HCT116 (cell line): ENCODE results near the gene PICALM. TPM values are rescaled to one million over a fixed set of nuclear protein-coding genes. Genes with fewer than 3 reads are reported as not detected.
A peak's percentile ranks its signal among the peaks of the same experiment; 100 is the strongest.

Experiments used
- ATAC-seq: fragments of 200-7000 bp; cut with Tn5 transposase; 2 replicates; pipeline ENCODE4 v1.9.1; 2020; ENCODE audit warnings: mild to moderate bottlenecking, moderate library complexity
- BruUV-seq: library from RNA; stranded (reverse); fragments of 400-500 nt; replicated peaks from 2 replicates; lab custom pipeline; 2021; lab: Mats Ljungman, UMichigan
- CTCF ChIA-PET: fragments of 300-600 bp; sonication (Branson Sonifier 250); formaldehyde crosslinking; loops from one replicate; lab custom pipeline; 2021; ENCODE audit warnings: antibody characterized with exemption; lab: Charles Lee
- POLR2A ChIA-PET: fragments of 300-600, 350-600 bp; sonication (Branson Sonifier 250); formaldehyde crosslinking; loops from one replicate; lab custom pipeline; 2021; ENCODE audit warnings: antibody characterized with exemption; lab: Charles Lee
- RAD21 ChIA-PET, 2 experiments: fragments of 300-600 bp; sonication (Branson Sonifier 250); formaldehyde crosslinking; loops; one replicate each; lab custom pipeline; 2023; ENCODE audit warnings: low total read pairs in 2 of 2; ENCODE audit not compliant: uncharacterized antibody in 2 of 2, unreplicated experiment in 2 of 2, low non-redundant PET in 1 of 2; lab: Charles Lee
- DNase-seq: peaks from one replicate; pipeline ENCODE4 v3.0.0-alpha.2; 2010; ENCODE audit warnings: low read depth, low spot score
- H2AFZ ChIP-seq: fragments of 200-600 bp; shearing (Covaris generic), sonication (generic); 2 replicates; pipeline ENCODE4 v1.6.1; 2017; ENCODE audit warnings: low read depth, mixed run types, mixed read lengths, antibody characterized with exemption, low read length; ENCODE audit not compliant: poor library complexity, severe bottlenecking
- H3K27ac ChIP-seq: 2 replicates; pipeline ENCODE4 v1.5.1; 2012; ENCODE audit warnings: low read depth, low read length
- H3K27me3 ChIP-seq: fragments of 200-600 bp; sonication (generic); 2 replicates; pipeline ENCODE4 v1.6.1; 2016; ENCODE audit warnings: mixed run types, low read length, mixed read lengths; ENCODE audit not compliant: insufficient read depth
- H3K36me3 ChIP-seq, 2 experiments: fragments of 200-500 bp in 1 of 2; fragments of 200-600 bp in 1 of 2; sonication (Bioruptor generic) in 1 of 2; sonication (generic) in 1 of 2; 2 replicates each; pipeline versions ENCODE4 v1.5.1 to v1.6.1; 2014 to 2016; ENCODE audit warnings: low read length in 2 of 2, inconsistent platforms in 1 of 2, mixed read lengths in 1 of 2, mixed run types in 1 of 2; ENCODE audit not compliant: insufficient read depth in 2 of 2, control insufficient read depth in 1 of 2
- H3K4me1 ChIP-seq, 2 experiments: fragments of 200-600 bp in 1 of 2; sonication (generic) in 1 of 2; 2 replicates each; pipeline versions ENCODE4 v1.5.1 to v1.6.1; 2012 to 2017; ENCODE audit warnings: low read length in 2 of 2, inconsistent platforms in 1 of 2, mild to moderate bottlenecking in 1 of 2, mixed read lengths in 1 of 2, mixed run types in 1 of 2, moderate library complexity in 1 of 2; ENCODE audit not compliant: insufficient read depth in 2 of 2, control insufficient read depth in 1 of 2
- H3K4me2 ChIP-seq: fragments of 200-600 bp; sonication (generic); 2 replicates; pipeline ENCODE4 v1.6.1; 2017; ENCODE audit warnings: mixed run types, low read length, mixed read lengths
- H3K4me3 ChIP-seq, 2 experiments: fragments of 200-600 bp in 1 of 2; sonication (generic) in 1 of 2; replicated peaks in 1 of 2; 2 replicates each; pipeline ENCODE4 v1.5.1; 2011 to 2016; ENCODE audit warnings: low read length in 2 of 2, control low read depth in 1 of 2, low read depth in 1 of 2, mild to moderate bottlenecking in 1 of 2, mixed read lengths in 1 of 2, mixed run types in 1 of 2
- H3K79me2 ChIP-seq: fragments of 200-600 bp; sonication (generic); 2 replicates; pipeline ENCODE4 v1.6.1; 2017; ENCODE audit warnings: mild to moderate bottlenecking, mixed run types, low read length, moderate library complexity, mixed read lengths; ENCODE audit not compliant: insufficient read depth
- H3K9ac ChIP-seq: fragments of 200-600 bp; sonication (generic); 2 replicates; pipeline ENCODE4 v1.6.1; 2016; ENCODE audit warnings: low read length, mixed read lengths
- H3K9me2 ChIP-seq: fragments of 200-600 bp; sonication (generic), shearing (Covaris generic); 2 replicates; pipeline ENCODE4 v1.6.1; 2017; ENCODE audit warnings: mixed run types, mild to moderate bottlenecking, moderate library complexity; ENCODE audit not compliant: insufficient read depth
- H3K9me3 ChIP-seq, 2 experiments: fragments of 200-500 bp in 1 of 2; fragments of 200-600 bp in 1 of 2; sonication (Bioruptor generic) in 1 of 2; sonication (generic) in 1 of 2; 2 replicates each; pipeline ENCODE4 v1.6.1; 2014 to 2017; ENCODE audit warnings: low read length in 2 of 2, mixed read lengths in 2 of 2, inconsistent platforms in 1 of 2, low read depth in 1 of 2, mild to moderate bottlenecking in 1 of 2, mixed run types in 1 of 2, moderate library complexity in 1 of 2; ENCODE audit not compliant: control insufficient read depth in 1 of 2, insufficient read depth in 1 of 2
- H4K20me1 ChIP-seq: fragments of 200-600 bp; sonication (generic), shearing (Covaris generic); 2 replicates; pipeline ENCODE4 v1.6.1; 2017; ENCODE audit warnings: mixed run types, mild to moderate bottlenecking, moderate library complexity; ENCODE audit not compliant: insufficient read depth
- CEBPB ChIP-seq: IDR thresholded peaks from 2 replicates; pipeline ENCODE4 v1.6.1; 2012; ENCODE audit warnings: low read depth
- EGR1 ChIP-seq: IDR thresholded peaks from 2 replicates; pipeline ENCODE4 v1.6.1; 2012; ENCODE audit warnings: low read depth
- ELF1 ChIP-seq: IDR thresholded peaks from 2 replicates; pipeline ENCODE4 v1.6.1; 2012; ENCODE audit warnings: low read depth, borderline replicate concordance
- EZH2 ChIP-seq: fragments of 200-600 bp; sonication (generic); IDR thresholded peaks from 2 replicates; pipeline ENCODE4 v1.6.1; 2017; ENCODE audit warnings: antibody characterized with exemption, mixed run types
- EZH2phosphoT487 ChIP-seq: fragments of 200-600 bp; IDR thresholded peaks from 2 replicates; pipeline ENCODE4 v1.6.1; 2018; ENCODE audit warnings: antibody characterized with exemption, borderline replicate concordance
- JUND ChIP-seq: IDR thresholded peaks from 2 replicates; pipeline ENCODE4 v1.6.1; 2012
- POLR2A ChIP-seq: IDR thresholded peaks from 2 replicates; pipeline ENCODE4 v1.7.0; 2011; ENCODE audit warnings: borderline replicate concordance; ENCODE audit not compliant: insufficient read depth, insufficient read length; ENCODE audit errors: extremely low read depth
- POLR2AphosphoS5 ChIP-seq: IDR thresholded peaks from 2 replicates; pipeline ENCODE4 v1.6.1; 2011; ENCODE audit warnings: mild to moderate bottlenecking, low read depth, low read length, moderate library complexity
- REST ChIP-seq: IDR thresholded peaks from 2 replicates; pipeline ENCODE4 v1.6.1; 2012; ENCODE audit warnings: low read depth
- SIN3A ChIP-seq: IDR thresholded peaks from 2 replicates; pipeline ENCODE4 v1.6.1; 2012; ENCODE audit warnings: low read depth
- SRF ChIP-seq: IDR thresholded peaks from 2 replicates; pipeline ENCODE4 v1.6.1; 2012; ENCODE audit warnings: low read depth
- TCF7L2 ChIP-seq: IDR thresholded peaks from 2 replicates; pipeline ENCODE4 v1.7.0; 2011; ENCODE audit warnings: borderline replicate concordance, inconsistent platforms; ENCODE audit not compliant: insufficient read depth, insufficient read length; ENCODE audit errors: extremely low read depth
- YY1 ChIP-seq: IDR thresholded peaks from 2 replicates; pipeline ENCODE4 v1.6.1; 2011; ENCODE audit warnings: low read length, low read depth, moderate library complexity, mild to moderate bottlenecking; ENCODE audit not compliant: insufficient replicate concordance; ENCODE audit errors: extremely low read depth
- ZNF274 ChIP-seq: fragments of 200-500 bp; sonication (Bioruptor generic); IDR thresholded peaks from 2 replicates; pipeline ENCODE4 v1.6.1; 2014; ENCODE audit warnings: mild to moderate bottlenecking, low read depth, low read length, inconsistent platforms
- intact Hi-C: fragments of 100-400 bp; cut with micrococcal nuclease; formaldehyde crosslinking; loops from 2 replicates; pipeline ENCODE4 v1.10.0; 2022
- total RNA-seq: library from RNA; stranded (reverse); gene quantifications from one replicate; pipeline ENCODE4 v1.2.1, GENCODE V29; 2021; ENCODE audit not compliant: unreplicated experiment
- TF ChIP-seq, protein P1 (sequence below): IDR thresholded peaks from 2 replicates; pipeline ENCODE4 v1.6.1; 2011; ENCODE audit warnings: mild to moderate bottlenecking, low read length, moderate library complexity; ENCODE audit not compliant: insufficient replicate concordance; ENCODE audit errors: extremely low read depth
- TF ChIP-seq, protein P2 (sequence below): IDR thresholded peaks from 2 replicates; pipeline ENCODE4 v1.6.1; 2012

The PICALM gene
- total RNA-seq, 1 experiment from 2014 or later = 90.6 TPM

- TF ChIP-seq, protein P1, sequence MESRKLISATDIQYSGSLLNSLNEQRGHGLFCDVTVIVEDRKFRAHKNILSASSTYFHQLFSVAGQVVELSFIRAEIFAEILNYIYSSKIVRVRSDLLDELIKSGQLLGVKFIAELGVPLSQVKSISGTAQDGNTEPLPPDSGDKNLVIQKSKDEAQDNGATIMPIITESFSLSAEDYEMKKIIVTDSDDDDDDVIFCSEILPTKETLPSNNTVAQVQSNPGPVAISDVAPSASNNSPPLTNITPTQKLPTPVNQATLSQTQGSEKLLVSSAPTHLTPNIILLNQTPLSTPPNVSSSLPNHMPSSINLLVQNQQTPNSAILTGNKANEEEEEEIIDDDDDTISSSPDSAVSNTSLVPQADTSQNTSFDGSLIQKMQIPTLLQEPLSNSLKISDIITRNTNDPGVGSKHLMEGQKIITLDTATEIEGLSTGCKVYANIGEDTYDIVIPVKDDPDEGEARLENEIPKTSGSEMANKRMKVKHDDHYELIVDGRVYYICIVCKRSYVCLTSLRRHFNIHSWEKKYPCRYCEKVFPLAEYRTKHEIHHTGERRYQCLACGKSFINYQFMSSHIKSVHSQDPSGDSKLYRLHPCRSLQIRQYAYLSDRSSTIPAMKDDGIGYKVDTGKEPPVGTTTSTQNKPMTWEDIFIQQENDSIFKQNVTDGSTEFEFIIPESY = no peak
- TF ChIP-seq, protein P2, sequence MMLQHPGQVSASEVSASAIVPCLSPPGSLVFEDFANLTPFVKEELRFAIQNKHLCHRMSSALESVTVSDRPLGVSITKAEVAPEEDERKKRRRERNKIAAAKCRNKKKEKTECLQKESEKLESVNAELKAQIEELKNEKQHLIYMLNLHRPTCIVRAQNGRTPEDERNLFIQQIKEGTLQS = no peak
These were observed 3.3 kb upstream of the PICALM start (continued) for GRCh38 chr11:86072211-86072610.

- Histone ChIP-seq H3K4me3 (peak overlapping the region; percentile 37 to 75), H3K9ac (peak overlapping the region; percentile 69), H3K79me2 (peaks cover 32% of the 10 kb centered on the region), H3K27ac (peak overlapping the region; percentile 71), H3K36me3 (no peaks in the 10 kb centered on the region), H3K4me2 (peak overlapping the region; percentile 76), H3K9me3 (no peaks in the 10 kb centered on the region), H4K20me1 (peaks cover 5% of the 10 kb centered on the region; the same call in 1 of the 2 replicates), H3K4me1 (peaks cover 19 to 26% of the 10 kb centered on the region in 2 experiments), H2AFZ (peak overlapping the region; percentile 20), H3K9me2 (no peaks in the 10 kb centered on the region), H3K27me3 (no peaks in the 10 kb centered on the region)
- intact Hi-C loops = no loop called here
- RAD21 ChIA-PET = no interaction called here
- ATAC-seq (no peak), DNase-seq (no peak)
- POLR2A ChIA-PET = interaction anchor here (1.0 to 1.5 kb wide), 3 partner anchors 8 to 123 kb away, joined by 3 to 7 read pairs (median 3); no protein-coding TSS in a partner anchor
- BruUV-seq = no TSS peak
- TF ChIP-seq SIN3A (no peak), EZH2 (no peak), POLR2AphosphoS5 (no peak), EGR1 (no peak), TCF7L2 (no peak), REST (no peak), YY1 (no peak), POLR2A (no peak), JUND (no peak), ELF1 (no peak), ZNF274 (no peak), EZH2phosphoT487 (no peak), SRF (no peak), CEBPB (no peak)
- CTCF ChIA-PET = no interaction called here
These were observed 1.5 kb upstream of the PICALM start for GRCh38 chr11:86070142-86071056.
